NCI-H1417 (cell line): Measurements from ENCODE around the gene GZMM.

ENCODE experiments used
- DNase-seq, 3 experiments: peaks; one replicate each; lab custom pipeline; 2025; lab: John Stamatoyannopoulos, UW

GZMM gene

DNA sequence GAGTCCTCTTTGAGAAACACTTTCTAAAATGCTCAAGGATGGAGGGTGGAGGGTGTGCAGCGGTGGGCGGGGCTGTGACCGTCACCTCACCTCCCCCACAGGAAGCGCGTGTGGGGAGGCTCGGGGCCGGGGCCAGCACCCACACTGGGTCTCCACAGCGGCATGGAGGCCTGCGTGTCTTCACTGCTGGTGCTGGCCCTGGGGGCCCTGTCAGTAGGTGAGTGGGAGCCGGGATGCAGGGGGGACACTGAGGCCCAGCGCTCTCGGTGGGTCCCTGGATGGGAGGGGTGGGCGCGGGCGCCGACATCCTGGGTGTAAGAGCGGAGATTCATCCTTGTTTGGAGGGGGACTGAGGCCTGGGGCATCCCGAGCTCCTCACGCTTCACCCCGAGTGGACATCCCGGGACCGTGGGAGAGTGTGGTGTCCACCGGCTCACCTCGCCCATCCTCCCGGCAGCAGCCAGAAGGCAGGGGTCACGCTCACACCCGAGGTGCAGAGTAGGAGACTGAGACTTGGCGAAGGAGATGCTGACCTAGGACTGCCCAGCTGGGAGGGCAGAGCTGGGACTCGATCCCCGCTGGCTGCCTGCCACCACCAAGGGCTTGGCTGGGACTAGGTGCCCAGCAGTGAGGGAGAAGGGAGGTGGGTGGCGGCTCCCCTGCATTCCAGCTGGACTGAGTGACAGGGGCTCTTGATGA lies at the start of gene GZMM:
Gene GZMM (plus strand): TSS at position 144 of the 699 bp plus-strand sequence. CDS start 19 bp downstream, at position 163.
- DNase-seq = no peak

DNA sequence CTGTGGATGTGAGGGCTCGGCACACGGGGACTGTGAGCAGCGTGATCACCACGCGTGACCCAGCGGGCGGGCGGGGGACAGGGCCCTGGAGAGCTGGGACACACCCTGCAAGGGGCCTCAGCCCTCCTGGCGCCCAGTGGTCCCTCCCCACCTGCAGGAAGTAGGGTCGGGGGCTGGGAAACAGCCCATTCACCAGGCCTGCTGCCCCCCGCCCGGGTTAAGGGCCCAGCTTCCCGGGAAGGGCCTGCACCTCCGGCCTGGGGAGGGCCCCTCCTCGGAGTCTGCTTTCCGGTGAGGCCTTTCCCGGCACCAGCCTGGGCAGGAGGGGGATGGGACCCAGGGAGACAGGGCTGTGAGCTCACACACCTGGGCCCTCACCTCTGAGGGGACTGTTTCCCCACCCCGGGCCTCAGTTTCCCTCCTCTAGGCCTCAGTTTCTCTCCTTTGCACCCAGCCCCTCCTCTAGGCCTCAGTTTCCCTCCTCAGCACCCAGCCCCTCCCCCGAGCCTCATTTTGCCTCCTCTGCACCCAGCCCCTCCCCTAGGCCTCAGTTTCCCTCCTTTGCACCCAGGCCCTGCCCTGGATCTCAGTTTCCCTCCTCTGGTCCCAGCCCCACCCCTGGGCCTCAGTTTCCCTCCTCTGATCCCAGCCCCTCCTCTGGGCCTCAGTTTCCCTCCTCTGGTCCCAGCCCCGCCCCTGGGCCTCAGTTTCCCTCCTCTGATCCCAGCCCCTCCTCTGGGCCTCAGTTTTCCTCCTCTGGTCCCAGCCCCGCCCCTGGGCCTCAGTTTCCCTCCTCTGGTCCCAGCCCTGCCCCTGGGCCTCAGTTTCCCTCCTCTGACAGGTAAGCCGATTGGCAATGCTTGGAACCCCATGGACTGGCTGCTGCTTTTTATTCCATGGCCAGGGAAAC lies 49.4 kb upstream of the GZMM start:
- DNase-seq = no peak

DNA sequence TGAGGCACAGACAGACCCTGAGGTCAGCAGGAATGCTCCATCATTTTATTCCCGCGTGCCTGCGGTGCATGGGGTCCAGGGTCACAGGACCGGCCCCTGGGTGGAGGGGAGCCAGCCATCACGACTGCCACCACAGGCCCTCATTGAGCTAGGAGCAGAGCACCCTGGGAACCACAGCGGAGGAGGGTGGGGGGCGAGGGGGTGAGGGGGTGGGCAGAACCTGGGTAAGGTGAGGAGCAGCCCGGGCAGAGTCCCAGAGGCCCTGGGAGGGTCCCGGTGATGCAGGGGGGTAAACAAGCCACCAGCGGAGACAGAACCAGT lies 48.8 kb upstream of the GZMM start:
- no peak for DNase-seq

DNA sequence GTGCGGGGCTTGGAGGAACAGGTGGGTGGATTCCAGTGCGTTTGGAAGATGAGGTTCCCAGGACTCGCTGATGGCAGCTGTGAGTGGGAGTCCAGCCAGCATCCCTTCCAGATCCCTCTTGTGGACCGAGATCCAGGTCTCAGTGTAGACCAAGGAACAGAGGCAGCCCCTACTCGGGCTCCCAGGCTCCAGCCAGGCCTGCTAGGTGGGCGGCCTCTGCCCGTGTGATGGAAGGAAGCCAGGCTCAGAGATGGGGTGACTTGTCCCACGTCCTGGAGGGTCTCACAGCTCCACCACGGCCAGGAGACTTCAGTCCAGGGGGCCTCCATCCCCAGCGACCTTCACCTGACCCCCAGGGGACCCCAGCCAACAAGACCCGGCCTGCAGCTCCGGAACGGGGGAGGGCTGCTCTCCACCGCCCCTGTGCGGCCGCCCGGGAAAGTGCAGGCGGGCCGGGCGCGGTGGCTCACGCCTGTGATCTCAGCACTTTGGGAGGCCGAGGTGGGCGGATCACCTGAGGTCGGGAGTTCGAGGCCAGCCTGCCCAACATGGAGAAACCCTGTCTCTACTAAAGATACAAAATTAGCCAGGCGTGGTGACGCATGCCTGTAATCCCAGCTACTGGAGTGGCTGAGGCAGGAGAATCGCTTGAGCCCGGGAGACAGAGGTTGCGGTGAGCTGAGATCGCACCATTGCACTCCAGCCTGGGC lies 48.3 kb upstream of the GZMM start:
- DNase-seq = peak in 2 of 3 experiments; percentile 46 to 58

DNA sequence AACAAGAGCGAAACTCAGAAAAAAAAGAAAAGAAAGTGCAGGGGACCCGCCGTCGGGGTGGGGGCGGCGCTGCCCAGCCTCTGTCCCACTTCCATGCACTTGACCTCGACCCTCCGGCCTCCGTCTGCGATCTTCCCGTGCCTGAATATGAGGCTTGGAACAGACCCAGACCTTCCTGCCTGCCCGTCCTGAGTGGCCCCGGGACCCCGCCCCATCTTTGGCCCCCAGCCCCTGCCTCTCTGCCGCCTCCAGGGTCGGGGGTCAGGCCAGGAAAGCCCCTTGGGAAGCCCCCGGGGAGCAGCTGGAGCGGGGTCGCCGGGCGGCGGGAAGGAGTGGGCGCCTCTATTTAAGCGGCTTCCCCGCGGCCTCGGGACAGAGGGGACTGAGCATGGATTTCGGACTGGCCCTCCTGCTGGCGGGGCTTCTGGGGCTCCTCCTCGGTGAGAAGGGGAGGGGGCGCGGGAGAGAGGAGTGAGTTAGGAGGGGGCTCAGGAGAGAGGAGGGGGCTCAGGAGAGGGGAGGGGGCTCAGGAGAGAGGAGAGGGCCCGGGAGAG lies 47.7 kb upstream of the GZMM start, which contains the start of gene MADCAM1:
Gene MADCAM1 (plus strand): TSS at position 375 of the 554 bp plus-strand sequence. CDS start 14 bp downstream, at position 389.
- no peak for DNase-seq

DNA sequence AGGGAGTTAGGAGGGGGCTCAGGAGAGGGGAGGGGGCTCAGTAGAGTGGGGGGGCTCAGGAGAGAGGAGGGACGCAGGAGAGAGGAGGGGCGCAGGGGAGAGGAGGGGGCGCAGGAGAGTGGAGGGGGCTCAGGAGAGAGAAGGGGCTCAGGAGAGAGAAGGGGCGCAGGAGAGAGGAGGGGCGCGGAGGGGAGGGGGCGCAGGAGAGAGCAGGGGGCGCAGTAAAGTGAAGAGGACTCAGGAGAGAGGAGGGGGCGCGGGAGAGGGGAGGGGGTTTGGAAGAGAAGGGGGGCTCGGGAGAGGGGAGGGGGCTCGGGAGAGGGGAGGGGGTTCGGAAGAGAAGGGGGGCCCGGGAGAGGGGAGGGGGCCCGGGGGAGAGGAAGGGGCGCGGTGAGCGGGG lies 46.9 kb upstream of the GZMM start:
- no peak for DNase-seq

DNA sequence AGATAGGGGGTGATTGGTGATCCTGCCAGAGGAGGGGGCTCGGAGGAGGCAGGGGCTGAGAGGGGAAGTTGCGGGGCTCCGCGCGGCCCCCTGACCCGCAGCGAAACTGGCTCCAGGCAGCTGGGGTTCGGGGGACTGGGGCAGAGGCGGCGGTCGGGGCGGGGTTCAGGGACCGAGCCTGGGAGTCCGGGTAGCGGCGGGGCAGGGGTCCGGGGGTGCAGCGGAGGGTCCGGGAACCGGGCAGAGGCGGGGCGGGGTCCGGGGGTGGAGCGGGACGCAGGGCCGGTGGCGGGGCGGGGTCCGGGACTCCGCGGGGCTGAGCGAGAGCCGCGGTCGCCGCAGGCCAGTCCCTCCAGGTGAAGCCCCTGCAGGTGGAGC lies 46.4 kb upstream of the GZMM start:
- DNase-seq = no peak

DNA sequence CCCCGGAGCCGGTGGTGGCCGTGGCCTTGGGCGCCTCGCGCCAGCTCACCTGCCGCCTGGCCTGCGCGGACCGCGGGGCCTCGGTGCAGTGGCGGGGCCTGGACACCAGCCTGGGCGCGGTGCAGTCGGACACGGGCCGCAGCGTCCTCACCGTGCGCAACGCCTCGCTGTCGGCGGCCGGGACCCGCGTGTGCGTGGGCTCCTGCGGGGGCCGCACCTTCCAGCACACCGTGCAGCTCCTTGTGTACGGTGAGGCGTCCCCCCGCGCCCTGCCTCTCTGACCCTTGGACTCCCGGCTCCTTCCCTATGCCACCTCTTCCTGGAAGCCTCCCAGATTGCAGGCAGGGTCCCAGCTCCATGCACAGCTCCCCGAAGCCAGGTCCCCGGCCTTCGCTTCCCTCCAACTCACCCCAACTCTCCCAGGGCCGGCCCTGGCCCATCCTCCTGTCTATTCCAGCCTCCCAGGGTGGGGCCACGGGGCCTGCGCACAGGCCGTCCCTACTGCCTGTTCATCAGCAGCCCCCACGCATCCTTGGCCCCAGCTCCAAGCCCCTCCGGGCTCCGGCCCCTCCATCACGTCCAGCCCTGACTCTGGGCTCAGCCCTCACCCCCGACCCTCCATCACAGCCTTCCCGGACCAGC lies 45.9 kb upstream of the GZMM start:
- no peak for DNase-seq

DNA sequence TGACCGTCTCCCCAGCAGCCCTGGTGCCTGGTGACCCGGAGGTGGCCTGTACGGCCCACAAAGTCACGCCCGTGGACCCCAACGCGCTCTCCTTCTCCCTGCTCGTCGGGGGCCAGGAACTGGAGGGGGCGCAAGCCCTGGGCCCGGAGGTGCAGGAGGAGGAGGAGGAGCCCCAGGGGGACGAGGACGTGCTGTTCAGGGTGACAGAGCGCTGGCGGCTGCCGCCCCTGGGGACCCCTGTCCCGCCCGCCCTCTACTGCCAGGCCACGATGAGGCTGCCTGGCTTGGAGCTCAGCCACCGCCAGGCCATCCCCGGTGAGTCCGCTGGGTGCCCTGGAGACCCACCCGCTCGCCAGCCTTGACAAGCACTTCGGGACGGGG lies 45.4 kb upstream of the GZMM start:
- DNase-seq = no peak

DNA sequence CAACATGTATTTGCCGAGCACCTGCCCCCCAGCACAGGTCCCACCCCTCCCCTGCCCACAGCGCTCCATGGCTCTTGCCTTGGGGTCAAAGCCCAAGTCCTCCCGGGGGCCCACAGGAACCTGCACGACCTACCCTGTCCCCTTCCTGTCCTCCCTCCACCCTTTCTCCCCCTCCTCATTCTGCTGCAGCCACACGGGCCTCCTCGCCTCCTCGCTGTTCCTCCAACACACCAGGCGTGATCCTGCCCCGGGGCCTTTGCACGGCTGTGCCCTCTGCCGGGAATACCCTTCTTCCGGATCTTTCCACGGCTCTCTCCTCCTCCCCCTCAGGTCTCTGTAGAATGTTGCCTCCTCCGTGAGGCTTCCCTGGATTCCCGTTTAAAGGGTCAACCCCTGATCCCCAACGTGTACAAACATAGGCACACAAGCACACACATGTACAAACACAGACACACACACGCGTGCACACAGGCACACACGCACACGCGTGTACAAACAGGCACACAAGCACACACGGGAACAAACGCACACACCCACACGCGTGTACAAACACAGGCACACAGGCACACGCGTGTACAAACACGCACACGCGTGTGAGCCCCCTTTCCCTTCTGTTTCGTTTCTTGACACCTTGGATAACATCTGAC lies 44.8 kb upstream of the GZMM start:
- DNase-seq = no peak

DNA sequence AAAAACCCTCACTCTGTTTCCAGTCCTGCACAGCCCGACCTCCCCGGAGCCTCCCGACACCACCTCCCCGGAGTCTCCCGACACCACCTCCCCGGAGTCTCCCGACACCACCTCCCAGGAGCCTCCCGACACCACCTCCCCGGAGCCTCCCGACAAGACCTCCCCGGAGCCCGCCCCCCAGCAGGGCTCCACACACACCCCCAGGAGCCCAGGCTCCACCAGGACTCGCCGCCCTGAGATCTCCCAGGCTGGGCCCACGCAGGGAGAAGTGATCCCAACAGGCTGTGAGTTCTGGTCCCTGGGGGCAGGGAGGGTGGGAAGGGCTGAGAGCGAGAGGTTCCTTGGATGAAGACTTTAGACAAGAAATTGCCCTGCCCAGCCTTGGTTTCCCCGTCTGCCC lies 42.2 kb upstream of the GZMM start:
- no peak for DNase-seq

DNA sequence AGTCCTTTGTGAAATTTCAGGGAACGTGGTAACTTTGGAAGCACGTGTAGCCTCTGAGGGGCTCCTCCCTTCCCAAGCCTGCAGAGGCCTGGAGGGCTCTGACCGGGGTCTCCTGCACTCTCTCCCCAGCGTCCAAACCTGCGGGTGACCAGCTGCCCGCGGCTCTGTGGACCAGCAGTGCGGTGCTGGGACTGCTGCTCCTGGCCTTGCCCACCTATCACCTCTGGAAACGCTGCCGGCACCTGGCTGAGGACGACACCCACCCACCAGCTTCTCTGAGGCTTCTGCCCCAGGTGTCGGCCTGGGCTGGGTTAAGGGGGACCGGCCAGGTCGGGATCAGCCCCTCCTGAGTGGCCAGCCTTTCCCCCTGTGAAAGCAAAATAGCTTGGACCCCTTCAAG lies 39.2 kb upstream of the GZMM start:
- no peak for DNase-seq

DNA sequence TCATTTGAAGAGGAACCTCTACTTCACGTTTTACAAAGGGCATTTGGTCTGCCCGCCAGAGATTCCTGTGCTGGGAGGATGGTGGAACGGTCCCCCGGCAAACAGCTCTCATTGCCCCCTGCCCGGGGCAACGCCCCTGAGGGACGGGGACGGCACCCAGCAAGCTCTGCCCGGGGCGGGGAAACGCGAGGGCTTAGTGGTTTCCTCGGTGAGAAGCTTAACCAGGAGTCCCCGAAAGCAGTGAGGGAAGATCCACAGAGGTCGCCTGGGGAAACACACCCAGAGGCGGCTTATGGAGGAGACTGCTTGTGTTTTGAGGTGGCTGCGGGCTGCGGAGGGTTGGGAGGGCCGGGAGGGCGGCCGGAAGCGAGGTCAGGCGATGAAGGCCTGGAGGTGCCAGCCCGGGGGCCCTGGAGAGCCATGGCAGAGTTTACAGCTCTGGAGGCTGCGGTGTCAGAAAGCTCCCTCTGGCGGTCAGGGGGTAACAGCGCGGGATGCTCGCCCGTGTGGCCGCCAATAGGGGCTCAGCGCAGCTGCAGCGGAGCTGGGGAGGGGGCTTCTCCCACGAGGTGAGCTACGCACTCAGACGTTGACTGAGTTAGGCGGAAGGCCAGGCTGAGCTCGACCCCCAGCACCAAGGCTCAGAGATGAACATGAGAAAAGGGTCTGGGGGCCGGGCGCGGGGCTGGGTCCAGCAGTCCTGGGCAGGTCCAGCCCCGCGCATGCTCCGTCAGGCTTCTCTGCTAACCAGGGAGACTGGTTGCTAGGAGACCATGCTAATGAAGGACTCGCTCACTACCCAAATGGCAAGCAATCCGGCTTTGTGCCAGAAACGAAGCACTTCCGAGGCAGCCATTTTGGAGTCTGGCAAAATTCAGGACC lies 37.2 kb upstream of the GZMM start:
- peak; percentile 99 to 100 (median 100) for DNase-seq

DNA sequence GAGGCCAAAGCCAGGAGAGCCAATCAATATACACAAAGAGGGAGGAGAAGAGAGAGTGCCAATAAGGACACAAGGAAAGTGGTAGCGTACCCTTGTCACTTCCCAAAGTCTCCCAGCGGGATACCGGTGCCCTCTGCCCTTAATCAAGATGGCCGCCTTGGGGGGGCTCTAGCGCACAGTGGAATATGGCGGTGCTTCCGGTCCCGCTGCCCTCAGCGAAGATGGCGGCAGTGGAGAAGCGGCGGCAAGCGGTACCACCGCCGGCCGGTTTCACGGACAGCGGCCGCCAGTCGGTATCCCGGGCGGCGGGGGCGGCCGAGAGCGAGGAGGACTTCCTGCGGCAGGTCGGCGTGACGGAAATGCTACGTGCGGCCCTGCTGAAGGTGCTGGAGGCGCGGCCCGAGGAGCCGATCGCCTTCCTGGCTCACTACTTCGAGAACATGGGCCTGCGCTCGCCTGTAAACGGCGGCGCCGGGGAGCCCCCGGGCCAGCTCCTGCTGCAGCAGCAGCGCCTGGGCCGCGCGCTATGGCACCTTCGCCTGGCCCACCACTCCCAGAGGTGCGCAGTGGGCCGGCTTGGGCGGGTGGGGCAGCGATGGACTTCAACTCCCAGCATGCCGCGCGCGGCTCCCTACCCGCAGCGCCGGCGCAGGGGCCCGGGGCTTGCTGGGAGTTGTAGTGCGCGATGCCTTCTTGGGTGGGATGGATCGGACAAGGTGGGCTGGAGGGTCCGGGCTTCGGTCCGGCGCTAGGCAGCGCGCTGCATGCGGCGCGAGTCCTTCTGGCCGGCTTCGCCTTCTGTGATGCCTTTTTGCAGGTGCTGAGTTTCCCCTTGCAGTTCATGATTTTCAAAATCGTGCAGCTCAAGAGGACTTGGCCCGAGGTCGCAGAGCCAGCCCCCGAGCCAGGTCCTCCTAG lies 36.3 kb upstream of the GZMM start, which contains the start of gene TPGS1:
Gene TPGS1 (plus strand): TSS at position 212 of the 918 bp plus-strand sequence. CDS start 10 bp downstream, at position 222.
- DNase-seq = peak; percentile 79 to 100 (median 93)

DNA sequence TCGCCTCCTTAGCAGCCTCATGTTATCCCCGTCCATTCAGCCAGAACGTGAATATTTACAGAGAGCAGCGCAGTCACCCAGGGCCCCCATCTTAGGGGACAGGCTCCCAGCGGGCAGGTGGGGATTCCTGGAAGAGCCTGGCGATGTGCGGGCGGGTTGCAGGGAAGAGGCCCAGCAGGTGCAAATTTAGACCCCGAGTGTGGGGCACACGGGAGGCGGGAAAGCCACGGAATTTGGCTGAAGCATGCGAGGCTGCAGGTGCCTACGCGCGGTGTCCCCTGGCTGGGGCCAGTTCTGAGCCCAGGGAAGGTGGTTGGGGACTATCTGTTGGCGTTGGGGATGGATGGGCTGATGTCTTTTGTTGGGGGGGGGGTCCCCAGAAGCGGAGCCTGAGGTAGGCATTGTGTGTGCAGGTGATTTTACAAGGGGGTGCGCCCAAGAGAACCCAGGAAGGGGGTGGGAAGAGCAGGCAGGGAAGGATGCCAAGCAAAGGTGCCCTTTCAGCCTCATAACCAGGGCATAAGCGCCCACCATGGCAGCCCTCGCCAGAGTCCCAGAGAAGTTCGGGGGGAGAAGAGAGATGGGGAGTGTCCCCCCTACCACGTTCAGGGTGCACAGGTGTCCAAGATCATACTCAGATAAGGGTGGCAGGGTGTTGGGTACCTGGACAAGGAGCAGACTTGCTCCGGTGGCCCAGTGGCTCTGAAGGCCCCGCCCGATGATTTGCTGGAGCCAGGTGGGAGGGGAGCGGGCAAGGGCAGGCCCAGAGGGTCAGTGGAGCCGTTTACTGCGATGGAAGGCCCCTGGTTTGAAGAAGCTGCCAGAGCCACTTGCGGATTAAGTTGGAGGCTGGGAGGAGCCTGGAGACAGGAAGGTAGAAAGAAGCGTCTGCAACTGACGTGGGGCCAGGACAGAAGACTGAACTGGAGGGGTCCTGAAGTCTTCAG lies 35.4 kb upstream of the GZMM start:
- no peak for DNase-seq

DNA sequence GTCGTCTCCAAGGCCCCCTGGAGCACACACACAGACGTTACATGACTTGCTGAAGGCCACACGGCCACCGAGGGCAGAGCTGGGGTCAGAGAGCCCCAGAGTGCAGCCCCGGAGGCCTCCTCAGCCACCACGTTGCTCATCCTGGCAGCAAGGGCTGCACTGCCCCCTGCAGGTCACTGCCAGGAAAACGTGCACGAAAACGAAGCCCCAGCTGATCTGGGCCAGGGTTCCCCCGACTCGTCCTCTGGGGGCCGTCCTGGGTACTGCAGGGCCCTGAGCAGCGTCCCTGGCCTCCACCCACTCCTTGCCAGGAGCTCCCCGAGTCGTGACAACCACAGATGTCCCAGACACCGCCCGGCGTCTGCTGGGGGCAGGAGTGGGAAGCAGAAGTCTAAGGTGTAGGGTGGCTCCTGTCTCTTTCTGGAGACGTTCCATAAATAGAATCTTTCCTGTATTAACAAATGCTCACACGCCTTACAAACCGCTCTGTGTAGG lies 33.2 kb upstream of the GZMM start:
- peak; percentile 84 to 97 (median 96) for DNase-seq

DNA sequence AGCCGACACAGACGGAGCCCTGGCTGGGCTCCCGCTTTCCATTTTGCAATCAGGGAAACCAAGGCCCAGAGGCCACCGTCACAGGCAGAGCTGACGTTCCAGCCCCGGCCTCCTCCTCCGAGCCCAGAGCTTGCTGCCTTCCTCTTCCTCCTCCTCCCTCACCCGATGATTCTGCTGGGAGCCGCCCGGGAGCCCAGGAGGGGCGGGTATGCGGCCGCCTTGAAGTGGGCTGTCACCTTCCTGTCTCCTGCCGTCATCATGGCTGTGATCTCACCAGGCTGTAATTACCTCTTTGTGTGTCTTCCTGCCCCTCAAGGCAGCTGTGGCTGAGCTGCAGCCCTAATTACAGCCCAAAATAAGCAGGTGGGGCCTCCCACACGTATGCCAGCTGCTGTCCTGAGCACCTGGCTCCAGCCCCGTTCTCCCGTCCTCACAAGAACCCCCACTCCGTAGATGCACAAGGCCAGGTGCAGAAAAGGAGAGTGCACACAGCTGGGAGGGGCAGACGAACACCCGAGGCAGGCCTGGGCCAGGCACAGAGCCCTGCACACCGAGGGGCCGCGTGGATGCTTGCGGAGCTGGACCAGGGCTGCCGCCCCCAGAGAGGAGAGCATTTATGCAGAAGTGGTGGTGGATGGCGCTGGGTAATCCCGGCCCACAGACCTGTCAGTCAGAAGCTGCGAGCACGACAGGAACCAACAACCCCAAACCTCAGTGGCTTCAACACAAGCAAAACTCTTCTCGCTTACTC lies 32.6 kb upstream of the GZMM start:
- peak; percentile 95 to 100 (median 100) for DNase-seq
